ENCODE results near the gene SHC3. TPM values are rescaled to one million over a fixed set of nuclear protein-coding genes. Genes with fewer than 3 reads are reported as not detected.
A peak's percentile ranks its signal among the peaks of the same experiment; 100 is the strongest.
"Not testable (repeated sequence)": the region's sequence is repeated elsewhere in the genome, so short reads cannot be mapped to it uniquely, and the experiment has no call there.

Gene SHC3, protein sequence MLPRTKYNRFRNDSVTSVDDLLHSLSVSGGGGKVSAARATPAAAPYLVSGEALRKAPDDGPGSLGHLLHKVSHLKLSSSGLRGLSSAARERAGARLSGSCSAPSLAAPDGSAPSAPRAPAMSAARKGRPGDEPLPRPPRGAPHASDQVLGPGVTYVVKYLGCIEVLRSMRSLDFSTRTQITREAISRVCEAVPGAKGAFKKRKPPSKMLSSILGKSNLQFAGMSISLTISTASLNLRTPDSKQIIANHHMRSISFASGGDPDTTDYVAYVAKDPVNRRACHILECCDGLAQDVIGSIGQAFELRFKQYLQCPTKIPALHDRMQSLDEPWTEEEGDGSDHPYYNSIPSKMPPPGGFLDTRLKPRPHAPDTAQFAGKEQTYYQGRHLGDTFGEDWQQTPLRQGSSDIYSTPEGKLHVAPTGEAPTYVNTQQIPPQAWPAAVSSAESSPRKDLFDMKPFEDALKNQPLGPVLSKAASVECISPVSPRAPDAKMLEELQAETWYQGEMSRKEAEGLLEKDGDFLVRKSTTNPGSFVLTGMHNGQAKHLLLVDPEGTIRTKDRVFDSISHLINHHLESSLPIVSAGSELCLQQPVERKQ
- 4.3 TPM for polyA plus RNA-seq (2013, experiment 1 of 2; ENCODE audit: insufficient read length)
- polyA plus RNA-seq (2013, experiment 2 of 2; ENCODE audit: insufficient read length) = 4.2 TPM

DNA sequence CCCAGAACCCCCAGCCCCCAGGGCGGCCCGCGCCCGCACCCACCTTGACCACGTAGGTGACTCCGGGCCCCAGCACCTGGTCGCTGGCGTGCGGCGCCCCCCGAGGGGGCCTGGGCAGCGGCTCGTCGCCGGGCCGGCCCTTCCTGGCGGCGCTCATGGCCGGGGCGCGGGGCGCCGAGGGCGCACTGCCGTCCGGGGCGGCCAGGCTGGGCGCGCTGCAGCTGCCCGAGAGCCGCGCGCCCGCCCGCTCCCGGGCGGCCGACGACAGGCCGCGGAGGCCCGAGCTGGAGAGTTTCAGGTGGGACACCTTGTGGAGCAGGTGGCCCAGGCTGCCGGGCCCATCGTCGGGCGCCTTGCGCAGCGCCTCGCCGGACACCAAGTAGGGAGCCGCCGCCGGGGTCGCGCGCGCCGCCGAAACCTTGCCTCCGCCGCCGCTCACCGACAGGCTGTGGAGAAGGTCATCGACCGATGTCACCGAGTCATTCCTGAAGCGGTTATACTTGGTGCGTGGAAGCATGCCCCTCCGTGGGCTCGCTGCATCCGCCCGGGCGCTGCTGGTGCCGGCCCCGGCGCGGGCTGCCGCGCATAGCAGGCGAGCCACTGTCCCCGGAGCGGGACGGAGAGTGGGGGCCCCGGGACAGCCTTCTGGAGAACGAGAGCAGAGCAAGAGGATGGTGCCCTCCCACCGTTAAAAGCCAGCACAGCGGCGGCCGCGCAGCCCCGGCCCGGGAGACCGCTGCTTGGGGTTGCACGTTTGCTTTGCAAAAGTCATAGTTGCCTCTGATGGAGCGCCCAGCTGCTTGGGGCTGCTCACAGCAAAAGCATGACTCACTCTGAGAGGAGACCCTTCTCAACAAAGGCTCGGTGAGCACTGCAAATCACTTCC is at the start of gene SHC3:
Gene SHC3, minus strand, starts transcription at position 875 of the 886 bp plus-strand sequence. Its CDS starts 358 bp downstream, at position 517.
- DNase-seq = peak; percentile 56

DNA sequence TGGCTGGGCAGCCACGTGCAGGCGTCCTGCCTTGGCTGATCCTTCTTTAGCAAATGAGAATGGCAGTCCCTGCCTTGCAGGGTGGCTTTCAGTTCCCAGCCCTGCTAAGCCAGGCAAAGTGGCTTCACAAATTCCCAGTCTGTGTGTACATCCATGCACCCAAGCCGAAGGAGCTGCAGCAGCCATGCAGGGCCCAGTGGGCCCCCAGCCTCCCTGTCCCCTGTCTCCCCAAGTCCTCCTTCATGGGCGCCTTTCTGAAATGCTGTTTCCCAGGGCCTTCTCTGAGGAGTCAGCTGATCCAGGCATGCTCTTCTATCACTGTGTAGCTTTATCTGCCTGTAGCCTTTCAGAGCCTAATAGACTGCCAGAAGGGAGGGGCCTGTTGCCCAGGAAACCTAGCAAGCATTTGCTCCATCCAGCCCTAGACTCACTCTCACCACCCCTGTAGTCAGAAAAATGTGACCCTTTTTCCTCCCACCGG is 47.4 kb upstream of the SHC3 start:
- DNase-seq = peak; percentile 6

DNA sequence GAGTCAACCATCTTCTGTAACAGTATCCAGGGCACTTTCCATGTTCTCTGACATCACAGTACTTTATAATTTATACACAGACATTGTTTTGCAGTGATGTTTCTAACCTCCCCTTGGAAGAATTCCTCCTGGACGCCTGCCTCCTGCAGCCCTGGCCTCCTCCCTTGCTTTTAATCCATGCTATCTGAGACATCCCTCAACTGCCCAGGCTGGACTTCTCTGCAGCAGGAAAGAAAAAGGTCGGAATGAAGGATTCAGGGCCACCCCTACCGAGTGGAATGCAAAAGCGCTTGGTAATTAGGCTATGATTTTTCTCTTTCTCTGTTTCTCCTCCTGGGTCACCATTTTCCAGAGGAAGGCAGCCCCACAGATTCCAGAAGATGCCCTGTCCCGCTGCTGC is 47.0 kb upstream of the SHC3 start:
- DNase-seq = peak; percentile 35

DNA sequence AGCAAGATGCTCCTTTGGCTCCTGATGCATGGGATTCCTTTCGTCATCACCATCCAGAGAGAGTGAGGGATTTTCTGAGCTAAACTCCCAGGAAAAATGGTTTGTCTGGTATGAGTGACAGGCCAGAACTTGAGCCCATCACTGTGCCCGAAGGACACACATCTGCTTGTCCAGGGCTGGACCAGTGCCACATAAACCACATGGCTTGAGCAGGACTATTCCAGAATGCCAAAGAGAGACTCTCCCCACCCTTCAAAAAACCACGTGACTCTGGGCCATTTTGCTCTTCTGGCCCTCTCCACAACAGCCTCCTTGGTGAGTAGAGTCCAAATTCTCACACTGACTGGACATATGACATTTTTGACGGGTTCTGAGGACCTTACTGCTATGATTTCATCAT is 46.4 kb upstream of the SHC3 start:
- no peak for DNase-seq

DNA sequence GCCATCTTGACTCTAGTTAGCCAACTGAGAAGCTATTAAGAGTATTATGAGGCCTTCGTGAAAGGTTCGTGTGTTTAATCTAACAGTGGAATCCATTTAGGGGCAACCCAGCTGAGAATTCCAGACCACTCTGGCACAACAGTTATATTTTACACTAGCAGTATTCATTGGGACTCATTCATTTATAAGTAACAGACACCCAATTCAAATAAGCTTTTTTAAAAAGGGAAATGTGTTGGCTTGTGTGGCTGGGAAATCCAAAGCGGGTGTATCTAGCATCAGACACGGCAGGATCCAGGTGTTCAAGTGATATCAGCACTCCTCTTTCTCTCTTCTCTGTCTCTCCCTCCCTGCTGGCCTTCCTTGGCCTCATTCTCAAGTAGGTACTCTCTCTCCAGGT is 46.0 kb upstream of the SHC3 start:
- no peak for DNase-seq

DNA sequence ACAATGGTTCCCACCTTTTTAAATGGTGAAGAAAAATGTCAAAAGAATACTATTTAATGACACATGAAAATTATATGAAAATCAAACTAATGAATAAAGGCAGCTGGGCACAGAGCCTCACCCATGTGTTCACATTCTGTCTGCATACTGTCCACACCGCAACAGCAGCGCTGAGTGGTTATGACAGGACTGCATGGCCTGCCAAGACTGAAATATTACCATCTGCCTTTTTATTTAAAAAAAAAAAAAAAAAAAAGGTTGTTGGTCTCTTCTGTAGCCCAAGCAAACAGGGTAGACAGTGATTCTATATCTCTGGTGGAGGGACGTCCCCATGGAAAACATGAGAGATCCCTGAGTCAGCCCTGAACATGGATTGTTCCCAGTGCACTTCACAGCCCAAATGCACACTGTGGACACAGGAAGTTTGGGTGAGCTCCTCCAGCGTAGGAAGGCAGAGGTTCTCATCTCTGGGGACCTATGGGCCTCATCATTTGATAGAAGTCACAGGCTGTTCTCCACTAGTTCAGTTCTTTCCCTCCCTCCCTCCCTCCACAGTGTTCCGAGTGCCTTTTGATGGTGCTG is 44.9 kb upstream of the SHC3 start:
- DNase-seq = peak; percentile 35

DNA sequence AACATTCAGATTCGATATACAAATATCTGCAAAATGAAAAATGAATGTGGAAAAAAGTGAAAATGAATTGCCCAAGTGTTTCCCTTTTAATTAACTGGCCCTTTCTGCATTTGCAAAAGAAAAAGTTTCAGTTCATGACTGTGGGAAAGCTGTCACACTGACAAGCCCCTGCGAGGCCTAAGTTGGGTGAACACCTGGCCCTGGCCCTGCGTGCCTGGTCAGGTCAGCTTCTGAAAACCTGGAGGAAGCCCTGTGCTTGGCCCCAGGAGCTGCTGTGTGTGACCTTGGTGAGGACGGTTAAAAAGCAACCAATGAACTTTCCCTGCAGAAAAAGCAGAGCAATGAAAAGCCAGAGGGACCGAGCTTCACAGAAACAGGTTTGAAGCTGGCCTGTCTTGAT is 41.0 kb upstream of the SHC3 start:
- no peak for DNase-seq

DNA sequence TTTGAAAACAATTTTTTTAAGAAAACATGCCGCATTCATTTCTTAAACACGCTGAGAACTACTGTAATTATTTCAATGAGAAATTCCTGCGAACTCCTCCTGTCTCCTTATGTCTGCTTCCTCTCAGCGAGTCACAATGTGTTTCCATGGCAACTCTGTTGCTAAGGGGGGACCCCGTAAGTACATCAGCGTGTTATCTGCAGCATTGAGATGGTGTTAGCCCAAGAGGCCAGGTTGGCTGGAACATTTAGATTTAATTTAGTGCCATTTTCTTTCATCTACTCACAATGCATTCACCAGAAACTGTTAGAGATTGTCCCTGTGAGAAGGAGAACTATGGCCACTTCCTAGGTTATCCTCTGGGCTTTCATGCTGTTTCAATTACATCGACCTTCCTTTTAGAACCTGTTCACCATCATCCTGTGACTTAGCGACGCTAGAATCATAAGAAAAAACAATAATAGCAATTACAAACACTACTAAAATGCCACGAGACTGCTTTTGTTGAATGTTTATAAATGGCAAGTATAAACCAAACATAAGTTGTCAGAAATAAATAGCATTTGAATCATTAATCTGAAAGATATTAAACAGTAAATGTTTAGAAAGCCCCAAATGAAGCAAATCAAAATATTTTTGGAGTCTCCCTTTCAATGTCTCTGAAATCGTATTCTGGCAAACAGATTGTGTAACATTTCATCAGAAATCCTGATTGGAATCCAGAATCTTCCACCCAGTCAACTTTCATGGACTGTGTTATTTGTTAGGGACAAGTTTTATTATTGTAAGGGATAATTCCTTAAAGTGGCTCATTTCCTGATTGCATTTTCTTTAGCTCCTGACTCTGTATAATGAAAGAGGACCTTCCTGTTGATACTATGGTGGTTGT is 39.7 kb upstream of the SHC3 start:
- DNase-seq = peak; percentile 20

DNA sequence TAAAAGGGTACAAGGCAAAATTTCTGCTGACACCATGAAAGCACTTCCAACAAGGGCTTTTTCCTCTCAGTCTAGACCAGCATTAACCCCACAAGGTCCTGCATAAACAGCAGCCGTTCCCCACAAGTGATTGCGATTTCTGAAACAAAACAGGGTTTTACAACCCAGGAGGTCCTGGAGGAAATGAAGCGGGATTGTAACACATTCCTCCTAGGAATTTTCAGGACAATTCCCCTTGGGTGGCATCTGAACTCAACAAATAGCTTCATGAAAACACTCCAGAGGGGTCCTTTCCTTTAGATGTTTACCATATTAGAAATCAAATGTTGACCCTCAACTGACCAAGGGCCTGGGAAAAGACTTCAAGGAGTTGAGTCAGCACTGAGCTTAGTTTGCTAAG is 36.7 kb upstream of the SHC3 start:
- DNase-seq = no peak

DNA sequence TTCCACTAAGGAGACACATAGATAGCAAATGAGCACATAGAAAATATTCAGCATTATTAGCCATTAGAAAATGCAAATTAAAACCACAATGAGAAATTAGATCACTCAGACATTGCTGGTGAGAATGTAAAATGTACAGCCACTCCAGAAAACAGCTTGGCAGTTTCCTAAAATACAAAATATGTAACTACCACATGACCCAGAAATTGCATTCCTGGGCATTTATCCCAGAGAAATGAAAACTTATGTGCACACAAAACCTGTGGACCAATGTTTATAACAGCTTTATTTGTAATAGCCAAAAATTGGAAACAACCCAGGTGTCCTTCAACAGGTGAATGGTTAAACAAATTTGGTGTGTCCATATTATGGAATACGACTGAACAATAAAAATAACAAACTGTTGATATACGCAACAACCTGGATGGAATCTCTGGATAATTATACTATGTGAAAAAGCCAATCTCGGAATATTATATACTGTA is 34.8 kb upstream of the SHC3 start:
- peak; percentile 13 for DNase-seq

DNA sequence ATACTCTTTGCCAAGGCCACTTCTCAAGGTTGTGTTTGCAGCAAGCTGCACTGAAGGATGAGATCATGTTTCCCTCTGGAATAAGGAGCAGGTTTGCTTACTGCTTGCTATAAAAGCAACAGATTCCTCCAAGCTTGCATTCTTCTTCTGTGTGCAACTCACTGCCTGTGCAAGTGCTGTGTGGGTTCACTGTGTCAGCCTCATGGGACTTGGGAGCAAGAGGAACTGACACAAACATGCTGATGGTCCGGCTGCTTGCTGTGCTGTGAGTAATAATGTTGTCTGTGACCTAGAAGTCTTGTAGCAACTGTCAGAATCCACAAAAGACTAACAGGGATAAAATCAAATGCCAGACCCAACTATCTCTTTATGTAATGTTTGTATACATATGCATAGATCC is 33.6 kb upstream of the SHC3 start:
- DNase-seq = no peak

DNA sequence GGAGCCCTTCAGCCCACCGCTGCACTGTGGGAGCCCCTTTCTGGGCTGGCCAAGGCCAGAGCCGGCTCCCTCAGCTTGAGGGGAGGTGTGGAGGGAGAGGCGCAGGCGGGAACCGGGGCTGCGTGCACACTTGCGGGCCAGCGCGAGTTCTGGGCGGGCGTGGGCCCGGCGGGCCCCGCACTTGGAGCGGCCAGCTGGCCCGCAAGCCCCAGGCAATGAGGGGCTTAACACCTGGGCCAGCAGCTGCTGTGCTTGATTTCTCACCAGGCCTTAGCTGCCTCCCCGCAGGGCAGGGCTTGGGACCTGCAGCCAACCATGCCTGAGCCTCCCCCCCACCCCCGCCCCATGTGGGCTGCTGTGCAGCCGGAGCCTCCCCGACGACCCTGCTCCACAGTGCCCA is 30.7 kb upstream of the SHC3 start:
- DNase-seq = not testable (repeated sequence)

DNA sequence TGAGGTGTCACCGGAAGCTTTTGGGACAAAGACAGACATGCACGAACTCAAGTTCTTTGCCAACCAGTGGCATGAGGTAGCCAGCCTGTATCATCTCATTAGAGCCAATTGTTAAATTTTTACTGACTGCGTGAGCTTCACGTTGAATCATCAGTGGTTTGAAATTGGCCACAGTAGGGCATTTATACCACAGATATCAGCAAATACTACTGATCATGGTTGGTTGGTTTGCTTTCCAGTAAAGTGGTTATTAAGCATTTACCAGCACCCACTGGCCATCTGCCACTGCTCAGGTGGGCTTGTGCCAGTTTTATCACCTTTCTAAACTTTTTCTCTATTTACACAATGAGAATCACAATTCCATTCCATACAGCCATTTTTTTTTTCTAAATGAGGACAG is 28.4 kb upstream of the SHC3 start:
- no peak for DNase-seq

DNA sequence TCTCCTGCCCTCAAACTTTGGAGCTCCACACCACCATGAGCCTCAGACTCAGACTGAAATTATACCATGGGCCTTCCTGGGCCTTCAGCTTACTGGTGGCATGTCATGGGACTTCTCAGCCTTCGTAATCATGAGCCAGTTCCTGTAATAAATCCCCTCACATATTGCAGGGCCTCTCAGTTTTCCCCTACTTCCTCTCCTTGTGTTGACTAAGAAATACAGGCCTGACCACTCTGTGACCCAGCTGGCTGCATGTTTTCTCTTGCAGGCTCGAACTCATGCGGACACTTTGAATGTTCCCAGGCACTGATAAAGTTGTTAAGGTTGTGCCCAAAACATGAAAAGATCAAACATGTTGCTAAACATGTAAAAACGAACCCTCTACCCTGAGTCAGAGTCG is 26.2 kb upstream of the SHC3 start:
- DNase-seq = no peak

DNA sequence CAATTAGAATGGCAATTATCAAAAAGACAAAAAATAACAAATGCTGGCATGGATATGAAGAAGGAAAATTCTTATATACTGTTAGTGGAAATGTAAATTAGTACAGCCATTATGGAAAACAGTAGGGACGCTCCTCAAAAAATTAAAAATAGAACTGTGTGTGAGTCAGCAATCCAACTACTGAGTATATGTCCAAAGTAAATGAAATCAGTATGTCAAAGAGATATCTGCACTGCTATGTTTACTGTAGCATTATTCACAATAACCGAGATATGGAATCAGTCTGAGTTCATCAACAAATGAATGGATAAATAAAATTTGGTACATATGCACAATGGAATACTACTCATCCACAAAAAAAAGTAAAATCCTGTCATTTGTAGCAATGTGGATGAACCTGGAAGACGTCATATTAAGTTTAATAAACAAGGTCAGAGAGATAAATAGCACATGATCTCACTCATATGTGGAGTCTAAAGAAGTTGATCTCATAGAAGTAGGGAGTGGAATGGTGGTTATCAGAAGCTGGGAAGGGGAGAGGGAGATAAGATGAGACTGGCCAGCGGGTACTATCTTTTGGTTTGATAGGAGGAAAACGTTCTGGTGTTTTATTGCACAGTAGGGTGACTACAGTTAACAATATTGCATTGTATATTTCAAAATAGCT is 16.6 kb upstream of the SHC3 start:
- no peak for DNase-seq

DNA sequence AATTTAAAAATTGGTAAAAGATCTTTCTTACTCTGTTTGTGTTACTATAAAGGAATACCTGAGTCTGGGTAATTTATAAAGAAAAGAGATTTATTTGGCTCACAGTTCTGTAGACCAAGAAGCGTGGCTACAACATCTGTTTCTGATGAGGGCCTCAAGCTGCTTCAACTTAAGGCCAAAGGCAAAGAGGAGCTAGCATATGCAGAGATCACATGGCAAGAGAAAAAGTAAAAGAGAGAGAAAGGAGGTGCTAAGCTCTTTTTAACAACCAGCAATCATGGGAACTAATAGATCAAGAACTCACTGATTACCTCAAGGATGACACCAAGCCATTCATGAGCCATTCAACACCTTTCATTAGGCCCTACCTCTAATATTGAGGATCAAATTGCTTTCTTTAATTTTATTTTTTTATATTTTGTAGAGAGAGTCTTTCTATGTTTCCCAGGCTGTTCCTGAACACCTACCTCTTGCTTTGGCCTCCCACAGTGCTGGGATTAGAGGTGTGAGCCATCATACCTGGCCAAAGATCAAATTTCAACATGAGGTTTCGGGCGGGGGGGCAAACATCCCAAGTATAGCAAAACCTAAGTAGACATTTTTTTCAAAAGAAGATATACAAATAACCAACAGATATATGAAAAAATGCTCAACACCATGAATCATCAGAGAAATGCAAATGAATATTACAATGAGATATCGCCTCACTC is 16.0 kb upstream of the SHC3 start:
- DNase-seq = peak; percentile 11

DNA sequence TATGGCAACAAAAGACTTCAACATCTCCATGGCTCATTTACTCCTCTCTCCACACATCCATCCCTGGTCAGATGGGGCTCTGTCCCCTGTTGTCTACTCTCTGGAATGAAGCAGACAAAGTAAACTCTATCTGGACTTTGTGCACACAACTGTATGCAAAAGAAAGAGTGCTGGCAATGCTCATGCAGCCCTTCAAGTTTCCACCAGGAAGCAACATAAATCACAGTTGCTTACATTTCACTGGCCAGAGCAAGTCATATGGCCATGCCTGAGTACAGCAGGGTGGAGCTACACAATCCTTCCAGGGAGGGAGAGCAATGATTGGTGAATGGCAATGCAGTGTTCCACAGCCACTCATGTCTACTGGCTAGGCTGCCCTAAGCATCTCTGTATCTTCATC is 12.4 kb upstream of the SHC3 start:
- no peak for DNase-seq

DNA sequence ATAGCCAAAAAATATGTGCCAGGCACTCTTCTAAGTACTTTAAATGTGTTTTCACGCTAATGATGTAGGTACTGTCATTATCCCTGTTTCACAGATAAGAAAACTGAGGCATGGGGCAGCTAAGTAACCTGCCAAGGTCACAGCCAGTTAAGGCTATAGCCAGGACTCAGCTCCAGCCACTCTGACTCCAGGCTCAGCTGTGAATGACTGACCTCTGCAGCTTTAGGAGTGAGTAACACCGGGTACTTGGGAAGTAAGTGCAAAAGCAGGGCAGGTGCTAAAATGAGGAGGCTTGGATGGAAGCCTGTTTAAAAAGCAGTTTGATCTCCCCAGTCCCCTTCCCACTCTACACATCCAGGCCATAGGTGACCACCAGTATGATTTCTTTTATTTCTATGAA is 10.6 kb upstream of the SHC3 start:
- no peak for DNase-seq

DNA sequence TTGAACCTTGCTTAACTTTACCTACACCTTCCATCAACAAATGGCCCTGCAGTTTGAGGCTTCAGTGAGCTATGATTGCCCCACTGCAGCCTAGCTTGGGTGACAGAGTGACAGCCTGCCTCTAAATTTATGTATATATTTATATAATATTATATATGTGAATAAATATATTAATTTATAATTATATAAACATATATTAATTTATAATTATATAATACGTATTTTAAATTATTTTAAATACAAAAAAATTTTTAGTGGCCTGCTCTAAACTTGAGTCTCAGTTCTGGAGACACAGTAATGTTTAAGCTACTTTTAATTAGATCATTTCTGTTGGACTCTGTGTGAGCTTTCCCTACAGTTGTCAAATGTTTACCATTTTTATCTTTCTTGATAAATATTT is 9.3 kb upstream of the SHC3 start:
- DNase-seq = no peak

DNA sequence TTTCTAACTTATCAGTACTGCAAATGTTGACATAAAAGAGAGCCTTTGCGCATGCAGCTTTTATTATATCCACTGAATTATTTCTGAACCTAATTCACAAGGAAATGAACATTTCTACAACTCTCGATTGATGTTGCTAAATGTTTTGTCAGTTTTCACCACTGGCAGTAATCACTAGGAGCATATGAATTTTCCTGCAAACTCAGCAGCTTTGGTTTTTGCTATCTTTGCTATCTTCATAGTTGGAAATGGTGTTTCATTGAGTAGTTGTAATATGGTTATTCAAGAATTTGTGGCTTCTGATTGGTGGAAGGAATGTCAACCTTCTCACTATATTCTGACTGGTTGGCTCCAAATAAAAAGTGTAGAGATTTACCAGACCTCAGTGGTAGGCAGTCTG is 8.9 kb upstream of the SHC3 start:
- no peak for DNase-seq

All from fibroblast of skin of abdomen (primary cell).